Thymus (tissue), 11 donors: Measurements from ENCODE around the gene EXOSC5. TPM values are rescaled to one million over a fixed set of nuclear protein-coding genes. Genes with fewer than 3 reads are reported as not detected.

Source experiments
- DNase-seq, 9 donors: peaks; one replicate each; pipeline ENCODE4 v3.0.0-alpha.2; 2013; ENCODE audit warnings: low spot score in 9 of 9, low read depth in 6 of 9, missing footprints in 1 of 9
- H3K27ac ChIP-seq, 2 donors: one replicate each; pipeline ENCODE4 v1.5.1; 2013; ENCODE audit warnings: control low read depth in 1 of 2, low read depth in 1 of 2, low read length in 1 of 2, mild to moderate bottlenecking in 1 of 2, moderate library complexity in 1 of 2
- H3K27me3 ChIP-seq, 2 donors: one replicate each; pipeline ENCODE4 v1.5.1; 2013; ENCODE audit warnings: low read length in 1 of 2; ENCODE audit not compliant: control insufficient read depth in 2 of 2, insufficient read depth in 1 of 2
- H3K36me3 ChIP-seq, 2 donors: one replicate each; pipeline ENCODE4 v1.5.1; 2013; ENCODE audit warnings: low read length in 1 of 2, mild to moderate bottlenecking in 1 of 2, moderate library complexity in 1 of 2; ENCODE audit not compliant: control insufficient read depth in 2 of 2, insufficient read depth in 2 of 2
- H3K4me1 ChIP-seq, 2 donors: one replicate each; pipeline ENCODE4 v1.5.1; 2013; ENCODE audit warnings: low read length in 2 of 2; ENCODE audit not compliant: control insufficient read depth in 2 of 2, insufficient read depth in 2 of 2
- H3K4me3 ChIP-seq, 2 donors: one replicate each; pipeline ENCODE4 v1.5.1; 2013; ENCODE audit warnings: low read length in 2 of 2, control low read depth in 1 of 2, mild to moderate bottlenecking in 1 of 2
- H3K9me3 ChIP-seq, 2 donors: one replicate each; pipeline ENCODE4 v1.5.1; 2013; ENCODE audit warnings: low read length in 1 of 2, mild to moderate bottlenecking in 1 of 2; ENCODE audit not compliant: control insufficient read depth in 2 of 2, insufficient read depth in 1 of 2
- WGBS: extraction: QIAGEN DNeasy Blood & Tissue Kit; methylation state at CpG from one replicate; pipeline ENCODE4 v1.1.7; 2013; 5-methylcytosine and 5-hydroxymethylcytosine counted together
- polyA plus RNA-seq: library from polyadenylated mRNA; stranded (reverse); fragments of 200-250 nt; gene quantifications from one replicate; pipeline ENCODE4 v1.2.3, GENCODE V29; 2013
- total RNA-seq: library from RNA; stranded (reverse); fragments of 120-200 nt; gene quantifications from one replicate; pipeline ENCODE4 v1.2.4, GENCODE V29; 2013
- donor health status: healthy.

The EXOSC5 gene
- total and polyA plus RNA-seq, 2 donors = 20.2 to 20.3 TPM

- peaks cover 39 to 74% of the 10 kb centered on the region in 2 donors for H3K36me3 ChIP-seq
- DNase-seq = no peak
- H3K27me3 ChIP-seq = no peaks in the 10 kb centered on the region
- peaks cover 0 to under 1% of the 10 kb centered on the region in 2 donors for H3K4me1 ChIP-seq
- no peaks in the 10 kb centered on the region for H3K9me3 ChIP-seq
- no peak overlapping the region for H3K27ac ChIP-seq
- H3K4me3 ChIP-seq = no peak overlapping the region
- WGBS = 99% methylated on average over 20 of the region's 20 CpGs
These were observed 24.8 kb upstream of the EXOSC5 start for GRCh38 chr19:41421973-41422372.

- no peak overlapping the region for H3K4me3 ChIP-seq
- no peak overlapping the region for H3K27ac ChIP-seq
- DNase-seq = no peak
- peaks cover 40 to 76% of the 10 kb centered on the region in 2 donors for H3K36me3 ChIP-seq
- no peaks in the 10 kb centered on the region for H3K4me1 ChIP-seq
- H3K9me3 ChIP-seq = no peaks in the 10 kb centered on the region
- WGBS = 95% methylated on average over 6 of the region's 6 CpGs
- no peaks in the 10 kb centered on the region for H3K27me3 ChIP-seq
These were observed 24.2 kb upstream of the EXOSC5 start for GRCh38 chr19:41421314-41421713.

- Histone ChIP-seq H3K36me3 (peaks cover 44 to 74% of the 10 kb centered on the region in 2 donors), H3K4me1 (no peaks in the 10 kb centered on the region), H3K4me3 (no peak overlapping the region), H3K27ac (no peak overlapping the region), H3K27me3 (no peaks in the 10 kb centered on the region), H3K9me3 (no peaks in the 10 kb centered on the region)
- no peak for DNase-seq
- 48% methylated on average over 8 of the region's 8 CpGs for WGBS
These were observed 23.1 kb upstream of the EXOSC5 start for GRCh38 chr19:41420101-41420880.

- peaks cover 49 to 77% of the 10 kb centered on the region in 2 donors for H3K36me3 ChIP-seq
- 98% methylated on average over 12 of the region's 12 CpGs for WGBS
These were observed 19.1 kb upstream of the EXOSC5 start for GRCh38 chr19:41416194-41416674.

GRCh38 chr19:41415154-41415571 is 18.0 kb upstream of the EXOSC5 start:
- no peak for DNase-seq
- Histone ChIP-seq H3K4me1 (no peaks in the 10 kb centered on the region), H3K36me3 (peaks cover 46 to 74% of the 10 kb centered on the region in 2 donors), H3K27ac (no peak overlapping the region), H3K27me3 (no peaks in the 10 kb centered on the region), H3K4me3 (no peak overlapping the region), H3K9me3 (no peaks in the 10 kb centered on the region)
- 96% methylated on average over 9 of the region's 9 CpGs for WGBS

More at GRCh38 chr19:41416194-41416674, 19.1 kb upstream of the EXOSC5 start:
- Histone ChIP-seq H3K9me3 (no peaks in the 10 kb centered on the region), H3K27me3 (no peaks in the 10 kb centered on the region), H3K27ac (no peak overlapping the region), H3K4me3 (no peak overlapping the region), H3K4me1 (no peaks in the 10 kb centered on the region)
- DNase-seq = no peak

GRCh38 chr19:41414461-41414860 is 17.3 kb upstream of the EXOSC5 start:
- Histone ChIP-seq H3K4me1 (no peaks in the 10 kb centered on the region), H3K36me3 (peaks cover 40 to 68% of the 10 kb centered on the region in 2 donors), H3K9me3 (no peaks in the 10 kb centered on the region), H3K27ac (no peak overlapping the region), H3K27me3 (no peaks in the 10 kb centered on the region), H3K4me3 (no peak overlapping the region)
- WGBS = 99% methylated on average over 9 of the region's 9 CpGs
- DNase-seq = no peak

GRCh38 chr19:41413947-41414346 is 16.8 kb upstream of the EXOSC5 start:
- Histone ChIP-seq H3K9me3 (no peaks in the 10 kb centered on the region), H3K27me3 (no peaks in the 10 kb centered on the region), H3K27ac (no peak overlapping the region), H3K36me3 (peaks cover 36 to 63% of the 10 kb centered on the region in 2 donors), H3K4me1 (no peaks in the 10 kb centered on the region), H3K4me3 (no peak overlapping the region)
- WGBS = over 99% methylated on average over 10 of the region's 10 CpGs
- DNase-seq = no peak

GRCh38 chr19:41412953-41413352 is 15.8 kb upstream of the EXOSC5 start:
- 98% methylated on average over 5 of the region's 5 CpGs for WGBS
- no peaks in the 10 kb centered on the region for H3K4me1 ChIP-seq
- no peak for DNase-seq
- H3K9me3 ChIP-seq = no peaks in the 10 kb centered on the region
- H3K27ac ChIP-seq = no peak overlapping the region
- no peak overlapping the region for H3K4me3 ChIP-seq
- H3K36me3 ChIP-seq = peaks cover 31 to 58% of the 10 kb centered on the region in 2 donors
- H3K27me3 ChIP-seq = no peaks in the 10 kb centered on the region

- H3K36me3 ChIP-seq = peaks cover 27 to 57% of the 10 kb centered on the region in 2 donors
- H3K9me3 ChIP-seq = no peaks in the 10 kb centered on the region
- DNase-seq = no peak
- H3K27me3 ChIP-seq = no peaks in the 10 kb centered on the region
- H3K4me1 ChIP-seq = no peaks in the 10 kb centered on the region
- no peak overlapping the region for H3K27ac ChIP-seq
- H3K4me3 ChIP-seq = no peak overlapping the region
- 80% methylated on average over 11 of the region's 11 CpGs for WGBS
These were observed 14.8 kb upstream of the EXOSC5 start for GRCh38 chr19:41411968-41412265.
